GM06990 (cell line): ENCODE results near the gene JCHAIN.
A peak's percentile ranks its signal among the peaks of the same experiment; 100 is the strongest.

Source experiments
- DNase-seq: peaks from one replicate; pipeline ENCODE4 v3.0.0-alpha.2; 2011; ENCODE audit not compliant: insufficient read length; ENCODE audit errors: extremely low read depth
- H3K27me3 ChIP-seq: replicated peaks from 2 replicates; pipeline ENCODE4 v1.6.0; 2011; ENCODE audit warnings: low read length; ENCODE audit not compliant: control insufficient read depth, insufficient read depth
- H3K36me3 ChIP-seq: 2 replicates; pipeline ENCODE4 v1.5.1; 2011; ENCODE audit warnings: low read length; ENCODE audit not compliant: control insufficient read depth, insufficient read depth
- H3K4me3 ChIP-seq: replicated peaks from 2 replicates; pipeline ENCODE4 v1.5.1; 2011; ENCODE audit warnings: low read depth, mild to moderate bottlenecking, control low read depth, low read length
- CTCF ChIP-seq: IDR thresholded peaks from 2 replicates; pipeline ENCODE4 v1.5.1; 2011; ENCODE audit warnings: low read length, control low read depth, mild to moderate bottlenecking, inconsistent platforms; ENCODE audit not compliant: insufficient read depth, poor library complexity, severe bottlenecking

Gene JCHAIN

GRCh38 chr4:70619778-70620177 is 46.5 kb downstream of the JCHAIN start:
- TF ChIP-seq CTCF, result no peak
- no peaks in the 10 kb centered on the region for H3K27me3 ChIP-seq
- no peak for DNase-seq
- no peak overlapping the region for H3K4me3 ChIP-seq
- H3K36me3 ChIP-seq, result no peaks in the 10 kb centered on the region

GRCh38 chr4:70619288-70619687 is 47.0 kb downstream of the JCHAIN start:
- DNase-seq, result no peak
- no peak overlapping the region for H3K4me3 ChIP-seq
- TF ChIP-seq CTCF, result no peak
- no peaks in the 10 kb centered on the region for H3K27me3 ChIP-seq
- no peaks in the 10 kb centered on the region for H3K36me3 ChIP-seq

GRCh38 chr4:70614184-70614555 is 52.1 kb downstream of the JCHAIN start:
- no peaks in the 10 kb centered on the region for H3K36me3 ChIP-seq
- H3K4me3 ChIP-seq, result peak overlapping the region; percentile 17; the same call in 1 of the 2 replicates
- H3K27me3 ChIP-seq, result no peaks in the 10 kb centered on the region
- no peak for DNase-seq
- TF ChIP-seq CTCF, result no peak

- DNase-seq, result no peak
- H3K36me3 ChIP-seq, result no peaks in the 10 kb centered on the region
- TF ChIP-seq CTCF, result no peak
- no peaks in the 10 kb centered on the region for H3K27me3 ChIP-seq
- H3K4me3 ChIP-seq, result peak overlapping the region; percentile 17
Measured at GRCh38 chr4:70613306-70614183, 52.8 kb downstream of the JCHAIN start.

GRCh38 chr4:70608324-70608723 is 58.0 kb downstream of the JCHAIN start:
- TF ChIP-seq CTCF, result no peak
- H3K4me3 ChIP-seq, result no peak overlapping the region
- DNase-seq, result no peak

GRCh38 chr4:70607334-70607853 is 58.9 kb downstream of the JCHAIN start:
- no peaks in the 10 kb centered on the region for H3K36me3 ChIP-seq
- no peak for TF ChIP-seq CTCF
- H3K27me3 ChIP-seq, result no peaks in the 10 kb centered on the region
- DNase-seq, result no peak
- H3K4me3 ChIP-seq, result no peak overlapping the region

More at GRCh38 chr4:70608324-70608723, 58.0 kb downstream of the JCHAIN start:
- Histone ChIP-seq H3K27me3 (no peaks in the 10 kb centered on the region), H3K36me3 (no peaks in the 10 kb centered on the region)
